Hematopoietic multipotent progenitor cell treated with erythropoietin and hydrocortisone succinate and interleukin-3 and kit ligand, for 6 days (in vitro differentiated cells): ENCODE data around the gene IRF2BPL.

Experiments
- DNase-seq: peaks from one replicate; pipeline ENCODE4 v3.0.0-alpha.2; 2015

The IRF2BPL gene

GRCh38 chr14:77053046-77053841, 24.7 kb upstream of the IRF2BPL start:
- DNase-seq: peak; percentile 84

GRCh38 chr14:77052281-77053044, 24.0 kb upstream of the IRF2BPL start:
- DNase-seq: no peak

- DNase-seq: peak; percentile 22
These were observed 22.6 kb upstream of the IRF2BPL start for GRCh38 chr14:77051116-77051515.

- peak; percentile 95 for DNase-seq
These were observed 18.2 kb upstream of the IRF2BPL start for GRCh38 chr14:77046721-77047120.

- peak; percentile 63 for DNase-seq
These were observed 17.0 kb upstream of the IRF2BPL start for GRCh38 chr14:77045238-77046162.

GRCh38 chr14:77044783-77045237, 16.3 kb upstream of the IRF2BPL start:
- DNase-seq: no peak

GRCh38 chr14:77043984-77044485, 15.5 kb upstream of the IRF2BPL start:
- DNase-seq: peak; percentile 59

- DNase-seq: peak; percentile 78
These were observed 14.9 kb upstream of the IRF2BPL start for GRCh38 chr14:77043177-77043983.

GRCh38 chr14:77041881-77042545, 13.5 kb upstream of the IRF2BPL start:
- DNase-seq: peak; percentile 69

- DNase-seq: no peak
These were observed 12.5 kb upstream of the IRF2BPL start for GRCh38 chr14:77040741-77041653.

- peak; percentile 100 for DNase-seq
These were observed 11.7 kb upstream of the IRF2BPL start for GRCh38 chr14:77040059-77040740.

- DNase-seq: peak; percentile 71
These were observed 11.0 kb upstream of the IRF2BPL start for GRCh38 chr14:77039285-77040058.

GRCh38 chr14:77037938-77038568, 9.5 kb upstream of the IRF2BPL start:
- DNase-seq: no peak

- DNase-seq: no peak
These were observed 8.9 kb upstream of the IRF2BPL start for GRCh38 chr14:77037215-77037937.

- no peak for DNase-seq
These were observed 8.1 kb upstream of the IRF2BPL start for GRCh38 chr14:77036484-77037214.

GRCh38 chr14:77035267-77035666, 6.8 kb upstream of the IRF2BPL start:
- no peak for DNase-seq
